HCEC 1CT (cell line): ENCODE data around the gene DENND6B.
"Not testable (repeated sequence)": the region's sequence is repeated elsewhere in the genome, so short reads cannot be mapped to it uniquely, and the experiment has no call there.

Experiments
- DNase-seq: peaks from one replicate; pipeline ENCODE4 v3.0.0-alpha.2; 2017

Gene DENND6B

GRCh38 chr22:50284479-50284878 is 42.3 kb downstream of the DENND6B start:
- no peak for DNase-seq

DNA sequence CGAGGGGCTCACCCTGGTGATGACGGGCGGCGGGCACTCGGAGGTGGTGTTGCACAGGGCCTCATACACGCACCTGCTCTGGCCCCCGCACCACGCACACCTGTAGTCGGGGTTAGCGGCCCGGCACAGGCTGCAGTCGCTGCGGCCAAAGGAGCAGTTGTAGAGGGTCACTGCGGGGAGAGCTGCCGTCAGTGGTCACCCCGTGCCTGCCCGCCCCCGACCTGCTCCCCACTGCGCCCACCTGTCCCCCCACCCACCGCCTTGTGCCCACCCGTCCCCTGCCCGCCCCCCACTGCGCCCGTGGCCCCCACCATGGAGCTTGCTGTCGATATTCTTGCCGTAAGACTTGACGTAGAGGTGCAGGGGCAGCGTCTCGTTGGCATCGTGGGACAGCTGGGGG is 43.0 kb downstream of the DENND6B start:
- no peak for DNase-seq

DNA sequence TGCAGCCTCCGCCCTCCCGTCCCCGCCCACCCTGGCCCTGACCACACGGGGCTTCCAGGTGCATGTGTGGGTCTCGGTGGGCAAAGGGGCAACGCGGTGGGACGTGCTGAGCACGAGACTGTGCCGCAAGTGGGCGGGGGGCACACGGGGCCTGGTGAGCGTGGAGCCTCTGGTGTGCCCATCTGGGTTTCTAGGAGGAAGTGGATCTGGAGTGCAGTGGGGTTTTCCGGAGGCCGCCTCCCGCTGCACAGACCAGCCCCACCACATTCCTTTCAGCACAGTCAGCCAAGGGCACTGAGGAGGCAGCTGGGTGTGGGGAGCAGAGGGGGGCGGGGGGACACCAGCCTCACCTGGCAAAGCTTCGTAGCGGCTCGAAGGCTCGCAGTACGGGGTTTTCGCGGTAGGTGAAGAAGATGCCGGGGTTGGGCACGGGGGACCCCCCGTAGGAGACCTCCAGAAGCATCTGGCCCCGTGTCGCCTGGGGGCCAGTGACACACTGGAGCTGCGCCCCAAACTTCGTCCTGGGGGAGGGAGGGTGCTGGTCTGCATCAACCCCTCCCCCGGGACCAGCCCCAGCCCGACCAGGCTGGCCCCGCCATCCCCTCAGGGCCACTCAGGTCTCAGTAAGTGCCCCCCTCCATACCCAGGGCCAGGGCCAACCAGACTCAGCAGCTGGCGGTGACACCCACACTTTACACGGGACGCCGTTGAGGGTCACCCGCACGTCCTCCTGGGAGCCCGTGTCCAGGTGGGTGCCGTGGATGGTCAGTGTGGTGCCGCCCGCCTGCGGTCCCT is 44.3 kb downstream of the DENND6B start:
- peak; percentile 56 for DNase-seq

DNA sequence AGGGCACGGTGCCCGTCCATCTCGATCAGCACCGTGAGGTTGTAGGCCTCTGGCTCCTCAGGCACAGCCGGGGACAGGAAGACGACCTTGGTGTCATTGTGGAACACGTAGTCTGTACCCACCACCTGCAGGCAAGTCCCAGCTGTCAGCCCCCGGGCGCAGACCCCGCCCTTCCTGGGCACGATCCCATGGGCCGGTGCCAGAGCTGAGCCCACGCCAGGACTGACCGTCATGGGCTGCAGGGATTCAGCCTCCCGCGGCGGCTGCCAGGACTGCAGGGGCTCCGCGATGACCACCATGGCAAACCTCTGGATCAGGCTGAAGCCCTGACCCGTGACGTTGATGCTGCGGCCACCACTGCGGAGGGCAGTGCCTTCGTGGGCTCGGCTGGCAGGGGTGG is 44.9 kb downstream of the DENND6B start:
- DNase-seq, result no peak

GRCh38 chr22:50281384-50281760 is 45.4 kb downstream of the DENND6B start:
- no peak for DNase-seq

- no peak for DNase-seq
These were observed 46.0 kb downstream of the DENND6B start for GRCh38 chr22:50280708-50281383.

- no peak for DNase-seq
These were observed 46.6 kb downstream of the DENND6B start for GRCh38 chr22:50280022-50280707.

GRCh38 chr22:50278956-50279619 is 47.7 kb downstream of the DENND6B start:
- no peak for DNase-seq

DNA sequence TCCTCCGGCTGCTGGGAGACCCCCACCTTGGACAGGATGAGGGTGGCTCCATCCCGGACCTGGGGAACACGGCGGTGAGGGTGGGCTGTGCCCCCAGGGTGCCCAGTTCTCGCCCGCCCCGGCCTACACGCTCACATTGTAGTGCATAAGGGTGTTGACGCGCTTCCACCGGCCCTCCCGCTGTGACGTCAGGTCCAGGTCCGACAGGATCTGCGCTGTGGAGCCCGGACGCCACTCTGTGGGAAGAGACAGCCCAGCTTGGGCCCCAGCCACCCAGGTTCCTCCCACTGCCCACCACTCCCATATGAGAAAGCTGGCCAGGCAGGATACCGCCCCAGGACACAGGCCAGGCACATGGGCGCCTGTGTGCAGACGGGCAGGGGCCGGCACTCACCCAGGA is 48.4 kb downstream of the DENND6B start:
- DNase-seq, result no peak

DNA sequence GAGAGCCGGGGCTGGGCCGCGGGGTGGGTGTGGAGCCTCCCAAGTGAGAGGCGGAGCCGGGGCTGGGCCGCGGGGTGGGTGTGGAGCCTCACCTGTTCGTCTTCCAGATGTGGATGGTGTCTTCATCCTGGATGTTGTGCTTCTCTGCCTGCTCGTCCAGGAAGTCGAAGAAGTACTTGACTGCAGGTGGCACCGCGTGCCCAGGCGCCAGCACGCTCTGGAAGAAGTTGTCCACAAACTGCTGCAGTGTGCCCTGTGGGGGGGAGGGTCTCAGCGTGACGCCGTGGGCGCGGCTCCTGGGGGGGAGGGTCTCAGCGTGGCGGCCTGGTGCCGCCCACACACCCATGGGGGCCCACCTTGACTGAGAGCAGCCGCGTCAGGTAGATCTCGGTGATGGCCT is 49.1 kb downstream of the DENND6B start:
- no peak for DNase-seq

DNA sequence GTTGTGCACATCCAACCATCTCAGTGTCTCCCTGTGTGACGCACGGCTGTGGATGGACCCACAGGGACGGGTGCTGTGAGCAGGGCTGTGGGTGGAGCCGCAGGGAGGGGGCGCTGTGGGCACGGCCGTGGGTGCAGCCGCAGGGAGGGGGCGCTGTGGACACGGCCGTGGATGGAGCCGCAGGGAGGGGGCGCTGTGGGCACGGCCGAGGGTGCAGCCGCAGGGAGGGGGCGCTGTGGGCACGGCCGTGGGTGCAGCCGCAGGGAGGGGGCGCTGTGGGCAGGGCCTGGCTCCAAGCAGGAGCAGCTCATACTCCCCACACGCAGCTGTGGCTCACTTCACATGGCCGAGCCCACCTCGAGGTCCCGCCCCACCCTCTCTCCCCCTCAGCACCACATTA is 50.7 kb downstream of the DENND6B start:
- DNase-seq, result no peak

DNA sequence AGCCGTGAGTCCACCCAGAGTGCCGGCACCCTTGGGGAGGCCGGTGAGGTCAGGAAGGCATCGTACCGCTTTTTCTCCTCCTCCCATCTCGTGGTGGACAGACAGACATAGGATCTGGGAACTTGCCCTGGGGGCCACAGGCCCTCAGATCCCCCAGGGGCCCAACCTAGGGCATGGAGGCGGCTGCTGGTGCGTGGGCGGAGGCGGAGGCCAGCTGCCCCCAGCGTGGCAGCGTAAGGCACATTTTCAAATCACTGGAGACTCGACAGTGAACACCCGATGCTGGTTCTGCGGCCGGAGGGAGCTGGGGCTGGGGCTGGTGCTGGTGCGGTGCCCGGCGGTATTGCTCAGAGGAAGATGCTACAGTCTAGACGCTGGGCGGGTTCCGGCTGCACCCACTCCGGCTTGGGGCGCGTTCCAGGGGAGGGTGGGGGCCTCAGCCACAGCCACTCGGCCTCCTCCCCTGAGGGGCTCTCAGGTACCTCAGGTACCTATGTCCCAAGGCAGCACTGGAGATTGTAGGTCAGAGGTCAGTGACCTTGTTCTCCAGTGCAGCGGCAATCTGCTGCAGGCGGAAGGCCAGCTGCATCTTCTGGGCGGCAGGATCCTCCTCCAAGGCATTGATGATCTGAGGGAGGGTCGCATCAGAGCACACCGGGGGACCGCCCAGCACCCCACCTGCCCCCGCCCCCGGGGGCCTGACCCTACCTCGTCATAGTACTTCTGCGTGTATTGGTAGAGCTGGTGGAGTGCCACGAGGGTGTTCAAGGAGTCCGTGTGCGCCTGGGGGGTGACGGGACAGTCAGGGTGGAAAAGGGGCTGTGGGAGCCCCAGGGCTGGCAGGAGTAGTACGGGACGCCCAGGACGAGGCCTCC is 51.4 kb downstream of the DENND6B start:
- no peak for DNase-seq

GRCh38 chr22:50274771-50275170 is 52.0 kb downstream of the DENND6B start:
- DNase-seq, result no peak

DNA sequence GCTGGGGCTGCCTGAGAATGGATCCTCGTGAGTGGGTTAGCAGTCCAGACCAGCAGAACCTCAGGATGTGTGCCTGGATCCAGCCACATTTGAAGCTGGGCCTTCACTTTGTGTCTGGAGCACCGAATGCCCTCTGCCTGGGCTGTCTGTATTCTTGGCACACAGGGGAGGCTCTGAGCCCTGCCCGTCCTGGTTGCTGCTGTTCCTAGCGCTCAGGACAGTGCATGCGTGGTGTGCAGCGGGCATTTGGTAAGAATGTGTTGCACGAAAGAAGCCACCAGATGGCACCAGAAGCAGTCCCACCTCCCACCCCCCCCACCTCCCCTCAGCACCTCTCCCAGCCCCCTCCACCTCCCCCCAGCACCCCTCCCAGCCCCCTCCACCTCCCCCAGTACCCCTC is 52.5 kb downstream of the DENND6B start:
- DNase-seq, result peak; percentile 59

DNA sequence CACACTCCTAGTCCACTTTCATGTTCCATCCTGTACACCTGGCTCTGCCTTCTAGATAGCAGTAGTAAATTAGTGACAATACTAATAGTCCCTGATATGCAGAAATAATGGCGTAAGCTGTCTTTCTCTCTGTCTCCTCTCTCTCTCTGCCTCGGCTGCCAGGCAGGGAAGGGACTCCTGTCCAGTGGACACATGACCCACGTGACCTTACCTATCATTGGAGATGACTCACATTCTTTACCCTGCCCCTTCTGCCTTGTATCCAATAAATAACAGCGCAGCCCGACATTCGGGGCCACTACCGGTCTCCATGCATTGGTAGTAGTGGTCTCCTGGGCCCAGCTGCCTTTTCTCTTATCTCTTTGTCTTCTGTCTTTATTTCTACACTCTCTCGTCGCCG is 53.0 kb downstream of the DENND6B start:
- not testable (repeated sequence) for DNase-seq

- DNase-seq, result not testable (repeated sequence)
These were observed 53.5 kb downstream of the DENND6B start for GRCh38 chr22:50273352-50273751.

- DNase-seq, result no peak
These were observed 54.6 kb downstream of the DENND6B start for GRCh38 chr22:50272044-50272802.

- DNase-seq, result peak; percentile 34
These were observed 55.3 kb downstream of the DENND6B start for GRCh38 chr22:50271519-50271970.

GRCh38 chr22:50270666-50271394 is 56.0 kb downstream of the DENND6B start:
- DNase-seq, result peak; percentile 59

DNA sequence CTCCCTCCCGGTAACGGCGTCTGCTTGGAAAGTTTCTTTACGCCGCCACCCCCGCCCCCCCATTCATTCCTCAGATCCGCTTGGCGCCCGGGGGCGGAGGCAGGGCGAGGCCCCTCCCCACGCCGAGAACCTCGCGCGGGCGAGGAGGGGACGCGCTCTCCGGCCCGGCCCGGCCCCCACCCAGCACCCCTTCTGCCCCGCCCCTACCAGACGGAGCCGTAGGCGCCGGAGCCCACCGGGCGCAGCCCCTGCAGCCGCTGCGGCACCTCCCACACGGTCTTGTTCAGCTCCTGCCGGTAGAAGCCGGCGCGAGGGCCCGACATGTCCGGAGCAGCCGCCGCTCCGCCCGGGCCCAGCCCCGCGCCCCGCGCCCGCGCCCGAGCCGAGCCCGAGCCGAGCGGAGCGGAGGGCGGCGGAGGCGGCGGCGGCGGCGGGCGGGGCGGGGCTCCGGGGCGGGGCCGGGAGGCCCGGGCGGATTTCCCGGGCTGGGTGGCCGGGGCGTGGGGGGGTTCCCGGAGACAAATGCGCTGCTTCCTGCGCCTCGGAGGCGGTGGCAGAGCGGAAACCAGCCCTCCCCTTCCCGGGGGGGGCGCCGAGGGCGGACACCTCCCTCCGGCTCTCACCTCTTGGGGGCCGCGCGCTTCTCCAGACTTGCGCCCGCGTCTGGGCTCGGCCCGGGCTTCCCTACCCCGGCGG is 56.7 kb downstream of the DENND6B start, which contains the start of gene MAPK11:
MAPK11 (minus strand) TSS at position 411 of the 696 bp plus-strand sequence; CDS start at position 323, 88 bp downstream.
- no peak for DNase-seq
